Measurements from ENCODE around the gene PPP1R15A. TPM values are rescaled to one million over a fixed set of nuclear protein-coding genes. Genes with fewer than 3 reads are reported as not detected.

Gene PPP1R15A
- total RNA-seq, 1 experiment from 2014 or later, result 17.0 TPM

DNA sequence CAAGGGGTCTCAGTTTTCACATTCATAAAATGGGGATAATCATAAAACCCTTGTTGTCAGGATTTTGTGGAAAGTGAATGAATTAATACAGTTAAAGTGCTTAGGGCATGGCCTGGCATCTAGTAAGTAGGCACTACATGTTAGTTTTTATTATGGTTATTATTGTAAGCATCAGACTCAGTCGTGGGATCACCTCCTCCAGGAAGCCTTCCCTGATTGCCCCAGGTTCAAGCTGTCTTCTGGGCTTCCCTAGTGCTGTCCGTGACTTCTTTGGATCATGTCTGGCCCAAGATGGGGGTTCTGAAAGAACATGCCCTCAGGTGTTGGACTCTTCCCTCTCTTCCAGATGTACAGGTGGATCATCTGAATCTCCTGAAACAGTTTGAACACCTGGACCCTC, 38.6 kb downstream of the PPP1R15A start (continued):
- TF ChIP-seq, protein P1, sequence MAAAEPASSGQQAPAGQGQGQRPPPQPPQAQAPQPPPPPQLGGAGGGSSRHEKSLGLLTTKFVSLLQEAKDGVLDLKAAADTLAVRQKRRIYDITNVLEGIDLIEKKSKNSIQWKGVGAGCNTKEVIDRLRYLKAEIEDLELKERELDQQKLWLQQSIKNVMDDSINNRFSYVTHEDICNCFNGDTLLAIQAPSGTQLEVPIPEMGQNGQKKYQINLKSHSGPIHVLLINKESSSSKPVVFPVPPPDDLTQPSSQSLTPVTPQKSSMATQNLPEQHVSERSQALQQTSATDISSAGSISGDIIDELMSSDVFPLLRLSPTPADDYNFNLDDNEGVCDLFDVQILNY (CRISPR knock-in tag; IDR thresholded peaks at IDR 0.05), result no peak
- TF ChIP-seq SMAD4 (CRISPR knock-in tag; IDR thresholded peaks at IDR 0.05), result no peak
- TF ChIP-seq NFATC4 (CRISPR knock-in tag; IDR thresholded peaks at IDR 0.05), result no peak
- TF ChIP-seq, protein P2, sequence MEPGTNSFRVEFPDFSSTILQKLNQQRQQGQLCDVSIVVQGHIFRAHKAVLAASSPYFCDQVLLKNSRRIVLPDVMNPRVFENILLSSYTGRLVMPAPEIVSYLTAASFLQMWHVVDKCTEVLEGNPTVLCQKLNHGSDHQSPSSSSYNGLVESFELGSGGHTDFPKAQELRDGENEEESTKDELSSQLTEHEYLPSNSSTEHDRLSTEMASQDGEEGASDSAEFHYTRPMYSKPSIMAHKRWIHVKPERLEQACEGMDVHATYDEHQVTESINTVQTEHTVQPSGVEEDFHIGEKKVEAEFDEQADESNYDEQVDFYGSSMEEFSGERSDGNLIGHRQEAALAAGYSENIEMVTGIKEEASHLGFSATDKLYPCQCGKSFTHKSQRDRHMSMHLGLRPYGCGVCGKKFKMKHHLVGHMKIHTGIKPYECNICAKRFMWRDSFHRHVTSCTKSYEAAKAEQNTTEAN (CRISPR knock-in tag; IDR thresholded peaks at IDR 0.05), result no peak
- TF ChIP-seq, protein P3, sequence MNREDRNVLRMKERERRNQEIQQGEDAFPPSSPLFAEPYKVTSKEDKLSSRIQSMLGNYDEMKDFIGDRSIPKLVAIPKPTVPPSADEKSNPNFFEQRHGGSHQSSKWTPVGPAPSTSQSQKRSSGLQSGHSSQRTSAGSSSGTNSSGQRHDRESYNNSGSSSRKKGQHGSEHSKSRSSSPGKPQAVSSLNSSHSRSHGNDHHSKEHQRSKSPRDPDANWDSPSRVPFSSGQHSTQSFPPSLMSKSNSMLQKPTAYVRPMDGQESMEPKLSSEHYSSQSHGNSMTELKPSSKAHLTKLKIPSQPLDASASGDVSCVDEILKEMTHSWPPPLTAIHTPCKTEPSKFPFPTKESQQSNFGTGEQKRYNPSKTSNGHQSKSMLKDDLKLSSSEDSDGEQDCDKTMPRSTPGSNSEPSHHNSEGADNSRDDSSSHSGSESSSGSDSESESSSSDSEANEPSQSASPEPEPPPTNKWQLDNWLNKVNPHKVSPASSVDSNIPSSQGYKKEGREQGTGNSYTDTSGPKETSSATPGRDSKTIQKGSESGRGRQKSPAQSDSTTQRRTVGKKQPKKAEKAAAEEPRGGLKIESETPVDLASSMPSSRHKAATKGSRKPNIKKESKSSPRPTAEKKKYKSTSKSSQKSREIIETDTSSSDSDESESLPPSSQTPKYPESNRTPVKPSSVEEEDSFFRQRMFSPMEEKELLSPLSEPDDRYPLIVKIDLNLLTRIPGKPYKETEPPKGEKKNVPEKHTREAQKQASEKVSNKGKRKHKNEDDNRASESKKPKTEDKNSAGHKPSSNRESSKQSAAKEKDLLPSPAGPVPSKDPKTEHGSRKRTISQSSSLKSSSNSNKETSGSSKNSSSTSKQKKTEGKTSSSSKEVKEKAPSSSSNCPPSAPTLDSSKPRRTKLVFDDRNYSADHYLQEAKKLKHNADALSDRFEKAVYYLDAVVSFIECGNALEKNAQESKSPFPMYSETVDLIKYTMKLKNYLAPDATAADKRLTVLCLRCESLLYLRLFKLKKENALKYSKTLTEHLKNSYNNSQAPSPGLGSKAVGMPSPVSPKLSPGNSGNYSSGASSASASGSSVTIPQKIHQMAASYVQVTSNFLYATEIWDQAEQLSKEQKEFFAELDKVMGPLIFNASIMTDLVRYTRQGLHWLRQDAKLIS (CRISPR knock-in tag; IDR thresholded peaks at IDR 0.05; ENCODE audit: borderline replicate concordance), result no peak
- TF ChIP-seq NFE2L1 (CRISPR knock-in tag; IDR thresholded peaks at IDR 0.05), result no peak

DNA sequence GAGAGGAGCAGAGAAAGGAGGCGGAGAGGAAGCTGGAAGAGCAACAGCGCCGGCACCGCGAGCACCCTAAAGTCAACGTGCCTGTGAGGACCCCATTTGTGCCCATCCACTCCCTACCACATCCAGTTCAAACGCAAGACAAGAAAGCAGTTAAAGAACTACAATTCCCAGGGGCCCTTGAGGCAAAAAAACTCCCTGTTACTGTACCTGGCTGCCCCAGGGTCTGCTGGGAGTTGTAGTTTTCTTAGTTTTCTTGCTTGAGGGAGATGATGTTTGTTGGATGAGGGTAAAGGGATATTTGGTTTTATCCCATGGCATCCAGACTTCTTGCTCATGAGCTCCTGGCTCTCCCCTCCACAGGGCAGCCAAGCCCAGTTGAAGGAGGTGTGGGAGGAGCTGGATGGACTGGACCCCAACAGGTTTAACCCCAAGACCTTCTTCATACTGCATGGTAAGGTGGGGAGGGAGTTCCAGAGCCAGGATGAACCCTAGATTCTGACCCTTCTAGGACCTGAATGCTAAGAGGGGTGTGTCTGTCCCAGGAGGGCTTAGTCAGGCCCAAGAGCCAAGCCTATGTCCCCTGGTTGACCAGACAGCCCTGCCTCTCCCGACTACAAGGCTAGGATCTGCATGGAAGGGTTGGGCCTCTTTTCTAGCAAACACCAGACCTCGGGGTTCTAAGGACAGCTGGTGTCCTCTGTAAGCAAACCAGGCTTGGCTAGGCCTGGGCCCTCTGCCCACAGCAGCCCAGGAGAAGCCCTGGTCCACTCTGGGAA, 41.1 kb downstream of the PPP1R15A start:
- ChIA-PET POLR2A (no interaction called here), CTCF (interaction anchor here (1.3 kb wide), 1 partner anchor 86 kb away, joined by 3 read pairs; no protein-coding TSS in a partner anchor)
- H3K27ac Mint-ChIP-seq, result no peak overlapping the region
- no peaks in the 10 kb centered on the region for H3K4me1 Mint-ChIP-seq
- H3K27me3 Mint-ChIP-seq (ENCODE audit: low read depth), result no peaks in the 10 kb centered on the region
- no peaks in the 10 kb centered on the region for H3K9me3 Mint-ChIP-seq
- DNase-seq (ENCODE audit: low spot score), result no peak
- ATAC-seq, result peak; percentile 80
- peaks cover 44% of the 10 kb centered on the region for H3K36me3 Mint-ChIP-seq
- no peak overlapping the region for H3K4me3 Mint-ChIP-seq
- TF ChIP-seq, protein P4, sequence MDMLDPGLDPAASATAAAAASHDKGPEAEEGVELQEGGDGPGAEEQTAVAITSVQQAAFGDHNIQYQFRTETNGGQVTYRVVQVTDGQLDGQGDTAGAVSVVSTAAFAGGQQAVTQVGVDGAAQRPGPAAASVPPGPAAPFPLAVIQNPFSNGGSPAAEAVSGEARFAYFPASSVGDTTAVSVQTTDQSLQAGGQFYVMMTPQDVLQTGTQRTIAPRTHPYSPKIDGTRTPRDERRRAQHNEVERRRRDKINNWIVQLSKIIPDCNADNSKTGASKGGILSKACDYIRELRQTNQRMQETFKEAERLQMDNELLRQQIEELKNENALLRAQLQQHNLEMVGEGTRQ (CRISPR knock-in tag; IDR thresholded peaks at IDR 0.05), result no peak
- TF ChIP-seq ZNF671 (CRISPR knock-in tag; IDR thresholded peaks at IDR 0.05), result no peak
- TF ChIP-seq GABPB1 (CRISPR knock-in tag; IDR thresholded peaks at IDR 0.05), result no peak
- TF ChIP-seq, protein P5, sequence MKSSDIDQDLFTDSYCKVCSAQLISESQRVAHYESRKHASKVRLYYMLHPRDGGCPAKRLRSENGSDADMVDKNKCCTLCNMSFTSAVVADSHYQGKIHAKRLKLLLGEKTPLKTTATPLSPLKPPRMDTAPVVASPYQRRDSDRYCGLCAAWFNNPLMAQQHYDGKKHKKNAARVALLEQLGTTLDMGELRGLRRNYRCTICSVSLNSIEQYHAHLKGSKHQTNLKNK (CRISPR knock-in tag; IDR thresholded peaks at IDR 0.05), result no peak
- no peak for TF ChIP-seq NR2C2 (CRISPR knock-in tag; IDR thresholded peaks at IDR 0.05)
- TF ChIP-seq, protein P6, sequence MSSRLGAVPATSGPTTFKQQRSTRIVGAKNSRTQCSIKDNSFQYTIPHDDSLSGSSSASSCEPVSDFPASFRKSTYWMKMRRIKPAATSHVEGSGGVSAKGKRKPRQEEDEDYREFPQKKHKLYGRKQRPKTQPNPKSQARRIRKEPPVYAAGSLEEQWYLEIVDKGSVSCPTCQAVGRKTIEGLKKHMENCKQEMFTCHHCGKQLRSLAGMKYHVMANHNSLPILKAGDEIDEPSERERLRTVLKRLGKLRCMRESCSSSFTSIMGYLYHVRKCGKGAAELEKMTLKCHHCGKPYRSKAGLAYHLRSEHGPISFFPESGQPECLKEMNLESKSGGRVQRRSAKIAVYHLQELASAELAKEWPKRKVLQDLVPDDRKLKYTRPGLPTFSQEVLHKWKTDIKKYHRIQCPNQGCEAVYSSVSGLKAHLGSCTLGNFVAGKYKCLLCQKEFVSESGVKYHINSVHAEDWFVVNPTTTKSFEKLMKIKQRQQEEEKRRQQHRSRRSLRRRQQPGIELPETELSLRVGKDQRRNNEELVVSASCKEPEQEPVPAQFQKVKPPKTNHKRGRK (CRISPR knock-in tag; IDR thresholded peaks at IDR 0.05; ENCODE audit: borderline replicate concordance), result no peak
- TF ChIP-seq, protein P7, sequence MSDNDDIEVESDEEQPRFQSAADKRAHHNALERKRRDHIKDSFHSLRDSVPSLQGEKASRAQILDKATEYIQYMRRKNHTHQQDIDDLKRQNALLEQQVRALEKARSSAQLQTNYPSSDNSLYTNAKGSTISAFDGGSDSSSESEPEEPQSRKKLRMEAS (CRISPR knock-in tag; IDR thresholded peaks at IDR 0.05), result no peak
- TF ChIP-seq, protein P8, sequence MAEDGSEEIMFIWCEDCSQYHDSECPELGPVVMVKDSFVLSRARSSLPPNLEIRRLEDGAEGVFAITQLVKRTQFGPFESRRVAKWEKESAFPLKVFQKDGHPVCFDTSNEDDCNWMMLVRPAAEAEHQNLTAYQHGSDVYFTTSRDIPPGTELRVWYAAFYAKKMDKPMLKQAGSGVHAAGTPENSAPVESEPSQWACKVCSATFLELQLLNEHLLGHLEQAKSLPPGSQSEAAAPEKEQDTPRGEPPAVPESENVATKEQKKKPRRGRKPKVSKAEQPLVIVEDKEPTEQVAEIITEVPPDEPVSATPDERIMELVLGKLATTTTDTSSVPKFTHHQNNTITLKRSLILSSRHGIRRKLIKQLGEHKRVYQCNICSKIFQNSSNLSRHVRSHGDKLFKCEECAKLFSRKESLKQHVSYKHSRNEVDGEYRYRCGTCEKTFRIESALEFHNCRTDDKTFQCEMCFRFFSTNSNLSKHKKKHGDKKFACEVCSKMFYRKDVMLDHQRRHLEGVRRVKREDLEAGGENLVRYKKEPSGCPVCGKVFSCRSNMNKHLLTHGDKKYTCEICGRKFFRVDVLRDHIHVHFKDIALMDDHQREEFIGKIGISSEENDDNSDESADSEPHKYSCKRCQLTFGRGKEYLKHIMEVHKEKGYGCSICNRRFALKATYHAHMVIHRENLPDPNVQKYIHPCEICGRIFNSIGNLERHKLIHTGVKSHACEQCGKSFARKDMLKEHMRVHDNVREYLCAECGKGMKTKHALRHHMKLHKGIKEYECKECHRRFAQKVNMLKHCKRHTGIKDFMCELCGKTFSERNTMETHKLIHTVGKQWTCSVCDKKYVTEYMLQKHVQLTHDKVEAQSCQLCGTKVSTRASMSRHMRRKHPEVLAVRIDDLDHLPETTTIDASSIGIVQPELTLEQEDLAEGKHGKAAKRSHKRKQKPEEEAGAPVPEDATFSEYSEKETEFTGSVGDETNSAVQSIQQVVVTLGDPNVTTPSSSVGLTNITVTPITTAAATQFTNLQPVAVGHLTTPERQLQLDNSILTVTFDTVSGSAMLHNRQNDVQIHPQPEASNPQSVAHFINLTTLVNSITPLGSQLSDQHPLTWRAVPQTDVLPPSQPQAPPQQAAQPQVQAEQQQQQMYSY (CRISPR knock-in tag; IDR thresholded peaks at IDR 0.05), result no peak
- no peak for TF ChIP-seq ZNF138 (CRISPR knock-in tag; conservative IDR thresholded peaks at IDR 0.05)
- TF ChIP-seq, protein P9, sequence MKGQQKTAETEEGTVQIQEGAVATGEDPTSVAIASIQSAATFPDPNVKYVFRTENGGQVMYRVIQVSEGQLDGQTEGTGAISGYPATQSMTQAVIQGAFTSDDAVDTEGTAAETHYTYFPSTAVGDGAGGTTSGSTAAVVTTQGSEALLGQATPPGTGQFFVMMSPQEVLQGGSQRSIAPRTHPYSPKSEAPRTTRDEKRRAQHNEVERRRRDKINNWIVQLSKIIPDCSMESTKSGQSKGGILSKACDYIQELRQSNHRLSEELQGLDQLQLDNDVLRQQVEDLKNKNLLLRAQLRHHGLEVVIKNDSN (CRISPR knock-in tag; IDR thresholded peaks at IDR 0.05), result no peak
- TF ChIP-seq NFE2L1 (CRISPR knock-in tag; IDR thresholded peaks at IDR 0.05), result no peak
